Stromal cell of bone marrow (primary cell): Measurements from ENCODE around the gene CYP26C1.

ENCODE experiments used
- DNase-seq: peaks from one replicate; pipeline ENCODE4 v3.0.0-alpha.2; 2012; ENCODE audit warnings: low read depth

CYP26C1 gene, protein sequence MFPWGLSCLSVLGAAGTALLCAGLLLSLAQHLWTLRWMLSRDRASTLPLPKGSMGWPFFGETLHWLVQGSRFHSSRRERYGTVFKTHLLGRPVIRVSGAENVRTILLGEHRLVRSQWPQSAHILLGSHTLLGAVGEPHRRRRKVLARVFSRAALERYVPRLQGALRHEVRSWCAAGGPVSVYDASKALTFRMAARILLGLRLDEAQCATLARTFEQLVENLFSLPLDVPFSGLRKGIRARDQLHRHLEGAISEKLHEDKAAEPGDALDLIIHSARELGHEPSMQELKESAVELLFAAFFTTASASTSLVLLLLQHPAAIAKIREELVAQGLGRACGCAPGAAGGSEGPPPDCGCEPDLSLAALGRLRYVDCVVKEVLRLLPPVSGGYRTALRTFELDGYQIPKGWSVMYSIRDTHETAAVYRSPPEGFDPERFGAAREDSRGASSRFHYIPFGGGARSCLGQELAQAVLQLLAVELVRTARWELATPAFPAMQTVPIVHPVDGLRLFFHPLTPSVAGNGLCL

GRCh38 chr10:93059975-93060886, at the start of gene CYP26C1:
CYP26C1 (plus strand) TSS chr10:93060798; CDS start chr10:93061264, 466 bp downstream.
- DNase-seq = no peak

- no peak for DNase-seq
Measured at GRCh38 chr10:93015722-93016121, 44.9 kb upstream of the CYP26C1 start.

DNA sequence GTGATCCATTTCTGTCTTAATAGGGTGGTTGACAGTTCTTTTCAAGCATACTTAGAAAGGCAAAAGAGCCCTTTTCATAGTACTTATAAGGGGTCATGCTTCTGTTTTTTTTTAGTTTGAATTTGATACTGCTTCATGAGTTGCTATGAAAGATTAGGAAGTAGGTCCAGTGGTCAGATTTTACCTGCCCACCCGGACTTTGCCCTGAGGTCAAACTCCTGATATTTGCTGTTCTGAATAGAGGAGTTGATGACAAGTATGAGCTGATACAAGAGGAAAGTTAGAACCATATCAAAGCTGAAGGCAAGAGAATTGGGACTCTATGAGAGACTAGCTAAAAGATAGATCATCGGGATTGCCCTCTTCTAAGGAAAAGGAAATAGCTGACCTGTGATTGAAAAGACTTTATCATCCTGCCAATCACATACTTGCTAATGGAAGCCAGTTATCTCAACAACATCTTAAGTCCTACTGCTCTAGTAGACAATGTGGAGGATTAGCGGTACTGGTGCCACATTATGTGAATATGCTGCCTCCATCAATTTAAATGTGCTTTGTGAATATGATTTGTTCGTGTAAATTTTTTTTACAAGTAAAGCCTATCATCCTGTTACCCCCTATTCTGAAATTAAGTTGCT, 37.5 kb upstream of the CYP26C1 start:
- DNase-seq = no peak

DNA sequence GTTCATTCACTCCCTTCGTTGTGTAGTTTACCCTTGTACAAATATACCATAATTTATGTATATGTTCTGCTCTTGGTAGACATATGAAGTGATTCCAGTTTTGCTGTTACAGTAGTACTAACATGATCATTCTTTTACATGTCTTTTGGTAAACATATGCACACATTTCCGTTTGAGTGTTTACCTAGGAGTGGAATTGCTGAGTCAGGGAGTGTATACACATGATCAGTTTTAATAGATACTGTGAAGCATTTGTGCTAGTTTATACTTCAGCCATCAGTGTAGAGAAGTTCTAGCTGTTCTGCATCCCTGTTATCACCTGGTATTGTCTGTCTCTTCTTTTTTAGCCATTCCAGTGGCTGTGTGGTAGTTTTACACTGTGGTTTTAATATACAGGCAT, 34.5 kb upstream of the CYP26C1 start:
- no peak for DNase-seq

- no peak for DNase-seq
Measured at GRCh38 chr10:93027508-93027907, 33.1 kb upstream of the CYP26C1 start.

GRCh38 chr10:93028883-93029282, 31.7 kb upstream of the CYP26C1 start:
- peak; percentile 55 for DNase-seq

DNA sequence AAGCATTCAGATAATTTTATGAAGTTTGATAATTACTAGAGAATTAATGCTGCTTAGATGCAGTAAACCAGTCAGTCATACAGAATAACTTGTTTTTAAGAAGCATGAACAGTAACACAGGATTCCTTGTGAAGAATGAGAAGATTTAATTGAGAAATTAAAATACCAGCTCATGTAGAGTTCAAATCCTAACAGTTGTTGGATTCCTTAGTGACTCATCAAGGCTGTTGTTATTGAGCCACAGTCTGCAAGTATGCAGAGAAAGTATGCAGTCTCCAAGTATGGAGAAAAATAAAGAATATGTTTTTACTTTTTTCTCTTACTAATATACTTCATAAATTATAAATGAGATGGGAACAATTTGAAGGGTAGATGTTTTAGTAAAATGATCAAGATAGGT, 30.2 kb upstream of the CYP26C1 start:
- DNase-seq = peak; percentile 38

- no peak for DNase-seq
Measured at GRCh38 chr10:93032105-93032808, 28.3 kb upstream of the CYP26C1 start.

- DNase-seq = no peak
Measured at GRCh38 chr10:93032809-93033137, 27.8 kb upstream of the CYP26C1 start.

DNA sequence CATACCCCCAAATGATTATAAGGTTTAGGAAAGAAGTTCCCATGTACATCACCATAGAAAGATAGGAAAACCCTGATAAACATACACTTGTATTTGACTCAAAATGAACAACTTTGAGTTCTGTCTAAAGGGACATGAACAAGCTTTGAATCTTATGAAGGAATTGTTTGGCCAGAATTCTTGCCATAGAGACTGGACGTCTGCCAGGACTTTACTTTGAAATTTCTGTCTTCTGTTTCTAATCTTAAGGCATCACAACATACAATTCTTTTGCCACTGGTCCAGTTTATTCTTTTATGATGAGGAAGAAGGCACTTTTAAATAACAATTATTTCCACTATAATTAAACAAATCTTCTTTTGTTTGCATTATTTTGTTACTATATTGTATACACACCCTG, 26.2 kb upstream of the CYP26C1 start:
- DNase-seq = no peak

- no peak for DNase-seq
Measured at GRCh38 chr10:93039110-93039509, 21.5 kb upstream of the CYP26C1 start.

DNA sequence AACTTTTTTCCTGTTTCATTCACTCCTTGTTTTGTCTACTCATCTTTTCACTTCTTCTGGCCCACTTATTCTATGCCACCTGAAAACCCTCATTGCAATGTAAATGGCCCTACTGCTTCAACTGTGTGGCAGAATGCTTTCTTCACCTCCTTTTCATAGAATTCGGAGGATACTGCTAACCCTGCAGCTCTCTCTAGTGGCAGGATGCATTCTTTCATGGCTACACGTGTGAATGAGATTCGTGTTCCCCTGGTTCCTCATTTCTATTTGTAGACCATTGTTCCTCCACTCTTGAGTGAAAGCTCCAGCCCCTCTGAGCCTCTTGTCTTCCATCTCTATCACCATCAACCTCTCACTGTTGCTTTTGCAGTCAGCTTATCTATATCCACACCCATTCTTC, 20.9 kb upstream of the CYP26C1 start:
- peak; percentile 36 for DNase-seq

- DNase-seq = no peak
Measured at GRCh38 chr10:93054486-93054885, 6.1 kb upstream of the CYP26C1 start.

DNA sequence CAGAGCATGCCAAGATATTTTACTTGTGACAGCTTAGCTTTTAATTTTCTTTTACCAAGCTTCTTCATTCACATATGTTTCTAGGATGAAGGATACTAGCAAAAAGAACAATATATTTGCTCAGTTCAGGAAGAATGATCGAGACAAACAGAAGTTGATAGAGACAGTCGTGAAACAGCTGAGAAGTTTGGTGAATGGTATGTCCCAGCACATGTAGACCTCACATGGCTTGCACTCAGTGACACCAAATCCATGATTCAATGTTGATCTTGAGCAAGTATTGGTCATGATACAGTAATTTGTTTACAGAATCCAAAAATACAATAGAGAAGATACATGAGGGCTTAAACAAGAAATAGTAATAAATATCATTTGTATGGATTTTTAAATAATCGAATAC, 2.5 kb upstream of the CYP26C1 start:
- DNase-seq = no peak

DNA sequence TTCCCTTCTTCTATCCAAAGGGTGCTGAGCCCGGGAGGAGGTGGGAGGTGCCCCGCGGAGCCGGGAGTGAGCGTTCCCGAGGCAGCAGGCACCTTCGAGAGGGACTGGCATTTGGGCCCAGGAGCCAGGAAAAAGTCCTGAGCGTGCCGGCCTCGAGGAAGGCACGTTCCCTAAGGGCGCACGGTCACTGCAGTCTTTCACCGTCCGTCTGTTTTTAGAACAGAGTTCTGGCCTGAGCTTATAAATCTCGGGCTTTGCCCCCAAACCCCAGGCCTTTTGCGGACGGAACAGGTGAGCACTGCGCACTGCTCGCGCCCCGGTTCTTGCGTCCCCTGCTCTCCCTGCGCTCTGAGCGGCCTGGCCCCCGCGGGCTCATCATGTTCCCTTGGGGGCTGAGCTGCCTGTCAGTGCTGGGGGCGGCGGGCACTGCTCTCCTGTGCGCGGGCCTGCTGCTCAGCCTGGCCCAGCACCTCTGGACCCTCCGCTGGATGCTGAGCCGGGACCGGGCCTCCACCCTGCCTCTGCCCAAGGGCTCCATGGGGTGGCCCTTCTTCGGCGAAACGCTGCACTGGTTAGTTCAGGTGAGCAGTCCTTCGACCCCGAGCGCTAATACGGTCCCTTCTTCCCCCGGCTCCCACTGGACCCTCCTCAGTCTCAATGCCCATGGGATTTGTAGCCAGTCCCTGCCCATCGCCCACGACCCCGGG, 442 bp downstream of the CYP26C1 start:
- DNase-seq = no peak

- no peak for DNase-seq
Measured at GRCh38 chr10:93061594-93062513, 1.3 kb downstream of the CYP26C1 start.

DNA sequence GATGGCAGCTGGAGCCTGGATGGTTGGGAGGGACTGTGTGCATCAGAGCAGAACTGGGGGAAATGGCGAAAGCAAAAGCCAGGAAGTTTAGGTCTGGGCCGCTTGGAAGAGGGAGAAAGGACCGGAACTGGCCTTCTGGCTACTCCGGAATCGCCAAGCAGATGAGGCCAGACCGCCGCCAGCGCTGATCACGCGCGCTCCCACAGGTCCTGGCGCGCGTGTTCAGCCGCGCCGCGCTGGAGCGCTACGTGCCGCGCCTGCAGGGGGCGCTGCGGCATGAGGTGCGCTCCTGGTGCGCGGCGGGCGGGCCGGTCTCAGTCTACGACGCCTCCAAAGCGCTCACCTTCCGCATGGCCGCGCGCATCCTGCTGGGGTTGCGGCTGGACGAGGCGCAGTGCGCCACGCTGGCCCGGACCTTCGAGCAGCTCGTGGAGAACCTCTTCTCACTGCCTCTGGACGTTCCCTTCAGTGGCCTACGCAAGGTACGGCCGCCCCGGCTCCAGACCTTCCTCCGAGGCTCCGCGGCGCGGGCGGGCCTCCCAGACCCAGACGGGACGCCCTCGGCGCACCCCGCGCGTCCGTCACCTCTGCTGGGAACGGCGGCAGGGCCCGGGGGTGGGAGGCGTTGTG, 2.0 kb downstream of the CYP26C1 start:
- DNase-seq = no peak

DNA sequence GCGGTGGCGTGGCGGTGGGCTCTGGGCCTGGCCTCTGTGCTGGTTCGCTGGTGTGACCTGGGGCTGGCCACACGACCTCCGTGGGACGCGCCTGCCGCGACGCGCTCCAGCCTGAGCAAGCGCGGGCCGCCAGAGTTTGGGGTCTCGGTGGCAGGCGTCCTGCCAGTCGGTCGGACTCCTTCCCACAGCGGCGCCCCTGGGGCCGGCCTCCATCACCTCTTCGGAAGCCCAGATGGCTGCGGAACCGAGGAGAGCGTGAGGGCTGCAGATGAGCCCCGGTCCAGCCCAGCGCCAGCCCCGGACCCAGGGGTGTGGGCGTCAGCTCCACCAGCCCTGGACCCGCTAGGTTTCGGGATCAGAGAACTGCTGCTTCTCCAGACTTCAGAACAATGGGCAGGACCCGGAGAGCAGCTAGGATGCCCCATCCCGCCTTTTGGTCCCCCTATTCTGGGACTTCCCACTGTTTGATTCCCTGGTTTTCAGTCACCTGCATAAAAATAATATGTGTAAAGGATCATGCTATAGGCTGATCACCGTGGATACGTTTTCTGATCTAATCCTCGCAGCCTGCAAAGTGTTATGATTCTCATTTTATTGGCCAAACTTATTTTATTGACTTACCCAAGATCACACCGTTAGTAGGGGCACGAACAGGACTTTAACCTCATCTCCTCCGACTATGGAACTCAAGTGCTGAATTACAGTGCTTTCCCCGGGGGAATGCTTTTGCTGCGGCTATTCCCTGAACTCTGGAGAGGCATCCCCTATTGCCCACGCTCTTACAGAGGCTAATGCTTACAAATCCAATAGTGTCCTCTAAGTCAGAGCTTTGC, 2.8 kb downstream of the CYP26C1 start:
- DNase-seq = no peak
